Effector memory CD4-positive, alpha-beta T cell (primary cell): ENCODE measurements around the gene REEP1.

Experiments
- DNase-seq, 3 donors: peaks; one replicate each; pipeline ENCODE4 v3.0.0-alpha.2; 2020
- H3K27ac ChIP-seq: 2 replicates; pipeline ENCODE4 v1.7.0; 2013; ENCODE audit warnings: mild to moderate bottlenecking, low read length, moderate library complexity; ENCODE audit not compliant: insufficient read depth, poor library complexity, severe bottlenecking
- H3K27me3 ChIP-seq: replicated peaks from 2 replicates; pipeline ENCODE4 v1.7.0; 2013; ENCODE audit warnings: mild to moderate bottlenecking, low read length; ENCODE audit not compliant: insufficient read depth, control insufficient read depth, poor library complexity, severe bottlenecking
- H3K36me3 ChIP-seq: 2 replicates; pipeline ENCODE4 v1.7.0; 2013; ENCODE audit warnings: mild to moderate bottlenecking, low read length, moderate library complexity; ENCODE audit not compliant: control insufficient read depth, insufficient read depth
- H3K4me1 ChIP-seq: 2 replicates; pipeline ENCODE4 v1.7.0; 2013; ENCODE audit warnings: low read length, mild to moderate bottlenecking; ENCODE audit not compliant: control insufficient read depth, insufficient read depth, poor library complexity, severe bottlenecking
- H3K4me3 ChIP-seq: 2 replicates; pipeline ENCODE4 v1.7.0; 2013; ENCODE audit warnings: low read length, low read depth, mild to moderate bottlenecking; ENCODE audit not compliant: insufficient read depth, poor library complexity, severe bottlenecking
- H3K9me3 ChIP-seq: 2 replicates; pipeline ENCODE4 v1.7.0; 2013; ENCODE audit warnings: mild to moderate bottlenecking, low read length, moderate library complexity; ENCODE audit not compliant: control insufficient read depth

REEP1 gene

DNA sequence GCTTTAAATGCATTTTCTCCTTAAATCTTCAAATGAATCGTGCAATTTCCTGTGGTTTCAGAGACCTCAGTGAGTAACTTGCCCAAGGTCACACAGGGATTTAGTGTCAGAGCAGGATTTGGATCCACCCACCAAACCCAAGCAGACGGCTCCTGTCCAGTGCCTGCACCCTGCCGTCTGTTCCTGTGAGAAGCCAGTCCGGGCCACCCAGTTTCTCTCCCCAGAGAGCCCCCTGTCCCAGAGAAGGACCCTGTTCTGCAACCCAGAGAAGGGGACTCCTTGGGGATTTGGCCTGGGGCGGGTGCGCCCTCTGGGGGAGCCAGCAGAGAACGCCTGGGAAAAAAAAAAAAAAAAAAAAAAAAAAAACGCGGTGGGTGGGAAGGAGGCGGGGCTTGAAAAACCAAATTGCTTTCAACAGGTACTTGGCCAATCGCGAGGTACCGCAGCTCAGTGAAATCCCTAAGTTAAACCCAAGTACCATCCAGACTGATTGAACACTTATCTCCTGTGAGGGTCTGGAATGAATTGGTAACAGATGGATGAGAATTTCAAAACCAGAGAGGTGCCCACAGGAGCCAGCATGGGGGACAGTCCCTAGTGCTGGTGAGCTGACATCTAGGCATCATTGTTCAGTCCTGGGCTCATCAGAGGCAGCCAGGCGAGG is 30.9 kb upstream of the REEP1 start:
- Histone ChIP-seq H3K4me1 (peaks cover 13% of the 10 kb centered on the region), H3K36me3 (no peaks in the 10 kb centered on the region), H3K4me3 (peak overlapping the region; percentile 23), H3K9me3 (no peaks in the 10 kb centered on the region), H3K27ac (no peak overlapping the region), H3K27me3 (no peaks in the 10 kb centered on the region)
- DNase-seq, result peak in 2 of 3 donors; percentile 6 to 34

DNA sequence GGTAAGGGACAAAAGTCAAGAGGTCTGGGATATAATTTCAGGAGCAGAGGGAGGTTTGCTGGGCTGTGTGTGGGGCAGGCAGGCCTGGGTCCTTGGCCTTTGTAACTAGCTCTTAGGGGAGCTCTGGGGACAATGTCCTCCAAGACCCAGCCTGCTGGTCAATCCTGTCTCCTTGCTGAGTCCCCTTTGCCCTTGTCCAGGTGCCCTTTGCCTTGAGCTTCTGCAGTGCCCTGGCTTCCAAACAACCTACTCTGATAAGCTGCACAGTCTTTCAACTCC is 30.0 kb upstream of the REEP1 start:
- Histone ChIP-seq H3K27ac (no peak overlapping the region), H3K4me1 (peaks cover 10% of the 10 kb centered on the region)

DNA sequence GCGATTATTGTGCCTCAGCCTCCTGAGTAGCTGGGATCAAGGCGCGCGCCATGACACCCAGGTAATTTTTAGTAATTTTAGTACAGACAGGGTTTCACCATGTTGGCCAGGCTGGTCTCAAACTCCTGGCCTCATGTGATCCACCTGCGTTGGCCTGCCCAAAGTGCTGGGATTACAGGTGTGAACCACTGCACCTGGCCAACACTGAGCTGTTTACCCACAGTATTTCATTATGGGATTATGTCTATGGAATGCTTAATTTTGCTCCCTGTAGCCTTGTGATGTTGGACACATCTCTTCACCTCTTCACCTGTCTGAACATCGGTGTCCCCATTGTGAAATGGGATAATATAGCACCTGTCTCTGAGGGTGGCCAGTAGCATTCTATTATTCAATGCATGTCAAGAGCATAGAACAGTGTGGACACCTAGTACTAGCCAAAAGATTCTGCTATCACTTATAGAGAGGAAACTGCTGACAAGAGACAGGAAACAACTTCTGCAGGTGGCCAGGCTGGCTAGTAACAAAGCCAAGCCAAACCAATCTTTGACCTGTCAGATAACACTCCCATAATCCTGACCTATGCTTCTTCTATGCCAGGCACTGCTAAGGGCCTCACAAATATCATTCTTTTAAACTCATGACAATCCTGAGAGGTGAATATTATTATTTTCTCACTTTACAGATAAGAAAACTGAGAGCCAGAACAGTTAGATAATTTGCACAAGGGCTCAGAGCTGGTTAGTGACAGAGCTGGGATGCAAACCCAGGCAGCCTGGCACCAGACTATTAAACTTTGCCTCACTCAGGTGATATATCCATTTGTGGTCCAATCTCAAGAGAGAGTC is 29.4 kb upstream of the REEP1 start:
- peaks cover 10% of the 10 kb centered on the region for H3K4me1 ChIP-seq
- no peaks in the 10 kb centered on the region for H3K27me3 ChIP-seq
- no peak for DNase-seq
- no peaks in the 10 kb centered on the region for H3K36me3 ChIP-seq
- H3K27ac ChIP-seq, result no peak overlapping the region
- no peak overlapping the region for H3K4me3 ChIP-seq
- H3K9me3 ChIP-seq, result no peaks in the 10 kb centered on the region

More for the DNA sequence above, 30.0 kb upstream of the REEP1 start:
- H3K9me3 ChIP-seq, result no peaks in the 10 kb centered on the region
- H3K4me3 ChIP-seq, result no peak overlapping the region
- DNase-seq, result no peak
- H3K36me3 ChIP-seq, result no peaks in the 10 kb centered on the region
- no peaks in the 10 kb centered on the region for H3K27me3 ChIP-seq

DNA sequence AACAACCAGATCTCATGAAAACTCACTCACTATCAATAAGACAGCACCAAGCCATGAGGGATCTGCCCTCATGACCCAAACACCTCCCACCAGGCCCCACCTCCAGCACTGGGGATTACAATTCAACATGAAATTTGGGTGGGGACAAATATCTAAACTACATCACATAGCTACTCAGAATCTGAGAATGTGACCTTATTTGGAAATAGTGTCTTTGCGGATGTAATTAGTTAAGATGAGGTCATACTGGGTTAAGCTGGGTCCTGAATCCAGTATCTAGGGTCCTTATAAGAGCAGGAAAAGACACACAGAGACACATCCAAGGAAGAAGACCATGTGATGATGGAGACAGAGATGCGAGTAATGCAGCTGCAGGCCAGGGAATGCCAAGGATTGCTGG is 27.5 kb upstream of the REEP1 start:
- Histone ChIP-seq H3K36me3 (no peaks in the 10 kb centered on the region), H3K4me3 (no peak overlapping the region), H3K27ac (no peak overlapping the region), H3K9me3 (no peaks in the 10 kb centered on the region), H3K4me1 (peaks cover 10% of the 10 kb centered on the region), H3K27me3 (no peaks in the 10 kb centered on the region)
- DNase-seq, result no peak

DNA sequence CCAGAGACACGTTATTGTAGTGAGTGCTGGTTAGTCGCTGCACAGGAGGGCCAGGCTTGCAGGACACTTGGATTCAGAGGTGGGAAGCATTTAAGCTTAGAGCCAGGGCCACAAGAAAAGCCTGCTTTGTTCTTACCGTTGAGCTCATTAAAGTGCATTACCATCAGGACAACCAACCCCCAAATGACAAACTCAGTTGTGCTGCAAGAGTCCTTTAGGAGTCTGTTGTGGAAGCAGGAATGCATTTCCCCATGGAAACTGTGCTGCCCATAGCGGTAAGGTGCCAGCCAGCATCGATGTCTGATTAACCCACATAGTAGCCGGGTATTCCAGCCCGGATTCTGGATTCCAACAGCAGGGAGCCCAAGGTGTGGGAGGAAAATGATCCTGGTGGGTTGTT is 23.4 kb upstream of the REEP1 start:
- Histone ChIP-seq H3K4me1 (no peaks in the 10 kb centered on the region), H3K27ac (no peak overlapping the region), H3K36me3 (no peaks in the 10 kb centered on the region), H3K4me3 (no peak overlapping the region), H3K27me3 (no peaks in the 10 kb centered on the region), H3K9me3 (no peaks in the 10 kb centered on the region)
- no peak for DNase-seq

DNA sequence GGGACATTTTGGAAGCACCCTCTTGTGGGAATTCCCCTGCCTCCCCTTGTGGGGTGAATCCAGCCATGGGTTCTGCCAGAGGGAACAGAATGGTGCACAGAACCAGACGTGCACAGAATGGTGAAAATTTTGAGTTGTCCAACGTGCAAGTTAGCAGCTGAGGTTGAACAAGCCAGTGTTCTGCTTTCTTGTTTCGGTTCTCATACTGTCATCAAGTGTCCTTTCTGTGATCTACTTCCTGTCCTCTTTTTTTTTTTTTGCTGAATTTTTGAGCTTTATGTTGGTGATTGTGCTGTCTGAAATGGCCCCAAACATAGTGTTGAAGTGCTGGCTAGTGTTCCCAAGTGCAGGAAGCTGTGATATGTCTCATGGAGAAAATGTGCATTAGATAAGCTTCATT is 21.5 kb upstream of the REEP1 start:
- no peaks in the 10 kb centered on the region for H3K27me3 ChIP-seq
- H3K9me3 ChIP-seq, result no peaks in the 10 kb centered on the region
- DNase-seq, result no peak
- no peaks in the 10 kb centered on the region for H3K4me1 ChIP-seq
- no peaks in the 10 kb centered on the region for H3K36me3 ChIP-seq
- no peak overlapping the region for H3K4me3 ChIP-seq
- no peak overlapping the region for H3K27ac ChIP-seq

DNA sequence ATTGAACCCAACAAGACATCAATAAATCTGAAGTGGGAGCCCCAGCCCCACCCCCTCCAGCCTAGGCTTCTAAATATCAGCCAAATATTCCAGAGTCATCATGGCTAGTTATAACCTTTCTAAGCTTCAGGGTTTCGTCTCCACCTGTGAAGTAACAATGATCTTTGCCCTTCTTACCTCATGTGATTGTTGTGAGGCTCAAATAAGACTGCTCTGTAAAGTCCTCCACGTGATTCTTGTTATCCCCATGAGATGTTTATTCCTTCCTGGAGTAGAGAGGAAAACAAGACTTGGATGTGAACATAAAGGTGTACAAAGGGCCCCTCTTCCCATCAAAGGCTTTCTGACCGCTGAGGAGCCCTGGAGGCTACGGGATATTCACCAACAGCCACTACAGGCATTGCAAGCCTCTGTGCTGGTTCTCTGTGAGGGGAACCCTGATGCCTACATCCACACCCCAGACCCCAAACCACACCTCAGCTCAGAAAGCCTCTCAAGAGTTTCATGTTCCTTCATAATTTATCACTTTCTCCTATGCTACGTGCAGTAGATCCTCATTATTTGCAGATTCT is 20.1 kb upstream of the REEP1 start:
- Histone ChIP-seq H3K27me3 (no peaks in the 10 kb centered on the region), H3K36me3 (no peaks in the 10 kb centered on the region), H3K4me1 (no peaks in the 10 kb centered on the region), H3K27ac (no peak overlapping the region), H3K4me3 (no peak overlapping the region), H3K9me3 (no peaks in the 10 kb centered on the region)
- DNase-seq, result no peak

DNA sequence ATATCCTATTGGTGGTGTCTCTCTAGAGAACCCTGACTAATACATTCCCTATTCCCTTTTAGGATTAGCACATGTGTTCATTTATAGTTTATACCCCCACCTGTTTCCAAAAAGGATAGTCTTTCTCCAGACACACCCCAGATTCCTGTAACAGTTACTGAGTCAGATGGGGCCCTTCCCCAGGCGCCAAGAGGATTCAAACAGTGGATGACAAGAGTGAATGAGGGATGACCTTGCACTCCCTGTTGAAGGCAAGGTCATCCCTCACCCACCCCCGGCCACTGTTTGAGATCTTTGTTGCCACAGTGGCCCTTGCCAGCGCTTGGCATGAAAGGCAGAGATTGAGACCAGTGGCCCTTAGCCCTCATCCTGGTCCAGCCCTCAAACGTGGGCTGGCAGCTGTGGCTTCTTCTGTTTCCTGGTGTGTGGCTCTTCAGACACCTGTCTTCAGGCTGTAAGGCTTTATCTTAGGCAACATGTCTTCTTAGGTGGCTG is 15.3 kb upstream of the REEP1 start:
- Histone ChIP-seq H3K9me3 (no peaks in the 10 kb centered on the region), H3K36me3 (no peaks in the 10 kb centered on the region), H3K27ac (no peak overlapping the region), H3K4me1 (no peaks in the 10 kb centered on the region), H3K4me3 (no peak overlapping the region), H3K27me3 (no peaks in the 10 kb centered on the region)
- DNase-seq, result no peak

DNA sequence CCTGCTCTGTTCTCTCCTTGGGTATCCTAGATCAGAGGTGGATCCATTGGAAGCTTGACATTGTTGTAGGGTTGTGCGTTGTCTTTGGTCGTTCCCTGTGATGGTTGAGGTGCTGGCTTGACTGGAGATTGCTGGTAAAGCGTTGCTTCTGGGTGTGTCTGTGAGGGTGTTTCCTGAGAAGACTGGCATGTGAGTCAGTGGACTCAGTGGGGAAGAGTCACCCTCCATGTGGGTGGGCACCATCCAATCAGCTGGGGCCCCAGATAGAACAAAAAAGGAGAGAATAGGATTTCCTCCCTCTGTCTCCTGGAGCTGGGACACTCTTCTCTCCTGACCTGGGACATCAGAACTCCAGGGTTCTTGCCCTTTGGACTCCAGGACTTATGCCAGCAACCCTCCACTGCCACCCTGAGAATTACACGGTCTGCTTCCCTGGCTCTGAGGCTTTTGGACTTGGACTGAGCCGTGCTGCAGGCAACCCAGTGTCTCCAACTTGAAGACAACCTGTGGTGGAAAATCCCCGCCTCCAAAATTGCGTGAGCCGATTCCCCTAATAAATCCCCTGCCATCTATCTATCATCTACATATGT is 14.8 kb upstream of the REEP1 start:
- Histone ChIP-seq H3K4me1 (no peaks in the 10 kb centered on the region), H3K27ac (no peak overlapping the region), H3K27me3 (no peaks in the 10 kb centered on the region), H3K9me3 (no peaks in the 10 kb centered on the region), H3K36me3 (no peaks in the 10 kb centered on the region), H3K4me3 (no peak overlapping the region)
- no peak for DNase-seq

DNA sequence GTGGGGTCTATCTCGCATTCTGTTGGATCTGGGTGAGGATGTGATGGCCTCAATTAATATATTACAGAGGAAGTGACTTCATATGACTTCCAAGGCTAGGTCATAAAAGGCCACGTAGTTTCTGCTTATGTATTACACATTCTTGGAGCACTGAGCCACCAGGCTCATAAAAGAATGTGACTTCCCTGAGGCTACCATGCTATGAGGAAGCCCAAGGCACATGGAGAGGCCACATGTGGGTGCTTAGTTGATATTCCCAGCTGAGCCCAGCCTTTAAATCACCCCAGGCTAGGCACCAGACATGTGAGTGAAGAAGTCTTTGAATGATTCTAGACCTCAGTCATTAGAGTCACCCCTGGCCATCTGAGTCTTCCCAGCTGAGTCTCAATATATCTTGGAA is 13.3 kb upstream of the REEP1 start:
- no peak for DNase-seq
- no peak overlapping the region for H3K4me3 ChIP-seq
- no peaks in the 10 kb centered on the region for H3K27me3 ChIP-seq
- H3K27ac ChIP-seq, result no peak overlapping the region
- no peaks in the 10 kb centered on the region for H3K9me3 ChIP-seq
- no peaks in the 10 kb centered on the region for H3K36me3 ChIP-seq
- H3K4me1 ChIP-seq, result no peaks in the 10 kb centered on the region
